Effector CD8-positive, alpha-beta T cell (primary cell): Measurements from ENCODE around the gene ITGA8.
"Not testable (repeated sequence)": the region's sequence is repeated elsewhere in the genome, so short reads cannot be mapped to it uniquely, and the experiment has no call there.

Source experiments
- DNase-seq: peaks from one replicate; lab custom pipeline; 2025; lab: John Stamatoyannopoulos, UW

ITGA8 gene

GRCh38 chr10:15609246-15609645 is 110.5 kb downstream of the ITGA8 start:
- DNase-seq, result no peak

- DNase-seq, result no peak
Observed at GRCh38 chr10:15606377-15606776, 113.3 kb downstream of the ITGA8 start.

GRCh38 chr10:15605740-15606369 is 113.9 kb downstream of the ITGA8 start:
- DNase-seq, result no peak

GRCh38 chr10:15603446-15604011 is 116.2 kb downstream of the ITGA8 start:
- DNase-seq, result no peak

DNA sequence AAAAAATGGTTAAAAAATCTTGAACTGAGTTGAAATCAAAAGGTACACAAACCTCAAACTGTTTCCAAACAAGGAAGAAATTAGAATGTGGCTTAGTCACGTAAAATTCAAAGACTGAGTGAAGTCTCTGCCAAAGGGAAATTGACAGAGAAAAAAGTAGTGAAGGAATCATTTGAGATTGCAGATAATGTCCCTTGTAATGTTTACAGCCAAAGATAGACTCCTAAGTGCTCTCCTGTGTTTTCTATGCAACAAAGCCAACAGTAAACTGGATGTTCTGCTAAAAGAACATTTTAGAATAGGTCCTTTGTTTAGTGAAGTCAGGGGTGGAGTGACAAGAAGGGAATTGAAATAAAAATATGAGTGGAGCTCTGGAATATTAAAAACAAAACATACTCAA is 117.9 kb downstream of the ITGA8 start:
- no peak for DNase-seq

DNA sequence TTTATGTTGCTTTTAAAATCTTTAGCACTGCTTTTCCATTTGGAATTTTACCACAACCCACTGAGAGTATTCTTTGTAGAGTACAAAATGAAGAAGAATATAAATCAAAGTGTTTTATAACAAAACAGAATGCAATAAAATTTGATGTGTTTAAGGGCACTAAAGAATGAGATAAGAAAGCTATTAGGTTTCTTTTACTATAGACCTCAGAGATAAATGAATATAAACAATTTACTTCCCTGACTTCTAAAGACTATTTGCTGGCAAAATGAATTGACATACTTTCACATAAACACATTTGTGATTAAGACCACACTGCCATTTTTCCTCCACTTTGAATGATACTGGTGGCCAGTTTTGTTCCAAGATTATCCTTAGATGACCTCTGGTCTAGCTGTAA is 124.5 kb downstream of the ITGA8 start:
- DNase-seq, result no peak

DNA sequence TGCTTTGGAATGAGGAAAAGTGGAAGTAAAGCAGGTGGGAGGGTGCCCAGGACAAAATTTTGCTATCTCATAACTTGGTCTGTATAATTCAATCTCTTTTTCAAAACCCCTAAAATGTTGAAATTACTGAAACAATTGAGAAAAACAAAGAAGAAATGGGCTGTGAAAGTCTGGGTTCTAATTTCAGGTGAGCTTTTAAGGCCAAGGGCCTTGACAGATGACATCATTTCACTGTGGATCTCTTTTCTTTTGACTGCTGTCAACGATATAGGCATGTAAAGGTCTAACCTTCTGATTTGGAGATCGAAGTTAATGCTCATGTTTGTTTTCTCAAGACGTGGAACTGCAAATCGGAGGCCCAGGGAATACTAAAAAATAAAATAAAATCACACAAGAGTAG is 127.8 kb downstream of the ITGA8 start:
- DNase-seq, result no peak

GRCh38 chr10:15591431-15591830 is 128.3 kb downstream of the ITGA8 start:
- DNase-seq, result no peak

GRCh38 chr10:15588635-15589508 is 130.8 kb downstream of the ITGA8 start:
- DNase-seq, result no peak

DNA sequence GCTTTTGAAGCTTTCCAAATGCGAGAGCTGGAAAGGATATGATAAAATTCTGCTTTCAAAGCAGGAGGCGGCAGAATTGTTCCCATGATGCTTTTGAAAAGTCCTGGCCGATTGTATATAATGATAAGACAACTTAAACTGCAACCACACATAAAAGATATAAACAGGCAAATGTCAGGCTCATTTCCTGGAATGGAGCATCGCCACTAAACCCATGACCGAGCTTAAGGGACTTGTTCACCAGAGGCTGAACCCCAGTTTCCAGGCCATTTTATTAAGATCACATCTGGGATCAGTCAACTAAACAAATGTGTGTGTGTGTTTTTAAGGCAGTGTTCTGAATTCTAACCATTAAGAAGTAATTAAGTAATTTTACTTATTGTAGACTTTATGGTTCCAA is 131.6 kb downstream of the ITGA8 start:
- no peak for DNase-seq

DNA sequence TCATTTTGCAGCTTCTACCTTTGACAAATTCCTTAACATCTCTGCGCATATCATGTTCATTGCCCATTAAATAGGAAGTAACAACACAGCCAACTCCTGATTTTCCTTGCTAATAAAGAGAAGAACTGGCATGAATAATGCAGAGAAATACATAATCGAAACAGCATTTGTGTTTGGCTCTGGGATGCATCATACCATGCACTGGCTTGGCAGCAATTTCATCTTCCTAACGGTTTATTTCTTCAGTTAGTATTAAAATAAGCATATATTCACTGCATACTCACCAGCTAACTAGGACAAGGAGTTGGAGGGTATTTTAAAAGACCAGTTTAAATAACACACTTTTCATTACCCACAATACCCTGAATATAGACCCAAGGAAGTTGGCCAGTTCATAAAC is 132.5 kb downstream of the ITGA8 start:
- DNase-seq, result no peak

DNA sequence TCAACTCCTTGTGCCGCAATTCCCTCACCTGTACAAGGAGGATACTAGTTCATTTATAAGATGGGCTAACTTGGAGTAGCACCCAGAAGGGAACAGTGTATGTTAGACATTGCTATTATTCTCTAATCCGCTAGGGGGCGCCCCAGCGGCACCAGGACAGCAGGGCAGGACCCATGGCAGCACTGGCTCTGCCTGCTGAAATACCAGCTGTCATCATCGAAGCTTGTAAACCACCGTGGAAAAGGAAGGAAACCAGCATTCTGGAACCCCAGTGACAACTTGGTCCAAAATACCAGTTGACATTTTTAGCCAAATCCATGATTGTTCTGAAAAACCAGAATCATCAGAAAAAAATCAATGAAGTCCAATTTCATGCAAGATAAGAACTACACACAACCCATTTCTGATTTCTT is 134.4 kb downstream of the ITGA8 start:
- no peak for DNase-seq

DNA sequence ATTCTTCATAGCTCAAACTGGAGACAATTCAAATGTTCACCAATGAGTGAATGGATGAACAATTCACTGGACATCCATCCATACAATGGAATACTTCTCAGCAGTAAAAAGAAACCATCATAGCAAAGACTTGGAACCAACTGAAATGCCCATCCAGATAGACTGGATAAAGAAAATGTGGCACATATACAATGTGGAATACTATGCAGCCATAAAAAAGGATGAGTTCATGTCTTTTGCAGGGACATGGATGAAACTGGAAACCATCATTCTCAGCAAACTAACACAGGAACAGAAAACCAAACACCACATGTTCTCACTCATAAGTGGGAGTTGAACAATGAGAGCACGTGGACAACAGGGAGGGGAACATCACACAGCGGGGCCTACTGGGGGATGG is 136.8 kb downstream of the ITGA8 start:
- not testable (repeated sequence) for DNase-seq

- no peak for DNase-seq
Observed at GRCh38 chr10:15579605-15580004, 140.1 kb downstream of the ITGA8 start.

DNA sequence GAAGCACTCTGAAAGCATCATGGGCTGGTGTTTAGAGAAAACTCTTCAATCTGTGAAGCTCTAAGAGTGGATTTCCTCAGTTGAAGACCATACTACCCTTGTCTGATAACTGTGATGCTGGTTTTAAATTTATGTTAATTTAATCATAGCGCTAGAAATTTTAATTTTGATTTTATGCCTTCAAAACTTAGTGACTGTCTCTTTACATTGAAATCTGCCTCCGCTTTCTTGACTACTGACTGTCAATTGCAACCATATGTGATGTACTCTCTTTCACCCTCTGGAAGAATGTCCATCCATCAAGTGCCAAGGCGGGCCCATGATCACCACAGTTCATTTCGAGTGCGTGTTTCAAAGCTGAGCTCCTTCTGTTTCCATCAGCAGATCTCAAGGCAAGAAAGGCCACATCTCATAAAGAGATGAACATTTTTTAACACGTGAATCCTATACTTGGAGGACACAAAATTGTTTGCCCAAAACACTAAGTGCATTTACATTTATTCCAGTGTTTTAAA is 147.1 kb downstream of the ITGA8 start:
- DNase-seq, result no peak

DNA sequence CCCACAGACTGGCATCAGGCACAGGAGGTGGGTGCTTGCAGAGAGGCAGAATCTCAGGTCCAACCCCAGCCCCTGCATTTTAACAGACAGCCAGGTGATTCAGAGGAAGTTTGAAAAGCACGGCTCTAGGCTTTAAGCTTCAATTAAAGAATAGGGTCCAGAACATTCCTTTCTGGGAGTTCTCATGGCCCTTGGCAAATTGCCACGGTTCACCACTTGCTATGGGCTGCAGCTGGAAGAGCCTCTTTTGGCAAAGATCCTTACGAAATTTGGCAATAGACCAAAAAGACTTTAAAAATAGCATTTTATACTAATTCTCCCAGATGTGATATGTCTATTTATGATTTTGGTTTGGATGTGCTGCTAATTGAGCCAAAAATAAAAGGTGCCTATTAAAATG is 148.1 kb downstream of the ITGA8 start:
- DNase-seq, result no peak

DNA sequence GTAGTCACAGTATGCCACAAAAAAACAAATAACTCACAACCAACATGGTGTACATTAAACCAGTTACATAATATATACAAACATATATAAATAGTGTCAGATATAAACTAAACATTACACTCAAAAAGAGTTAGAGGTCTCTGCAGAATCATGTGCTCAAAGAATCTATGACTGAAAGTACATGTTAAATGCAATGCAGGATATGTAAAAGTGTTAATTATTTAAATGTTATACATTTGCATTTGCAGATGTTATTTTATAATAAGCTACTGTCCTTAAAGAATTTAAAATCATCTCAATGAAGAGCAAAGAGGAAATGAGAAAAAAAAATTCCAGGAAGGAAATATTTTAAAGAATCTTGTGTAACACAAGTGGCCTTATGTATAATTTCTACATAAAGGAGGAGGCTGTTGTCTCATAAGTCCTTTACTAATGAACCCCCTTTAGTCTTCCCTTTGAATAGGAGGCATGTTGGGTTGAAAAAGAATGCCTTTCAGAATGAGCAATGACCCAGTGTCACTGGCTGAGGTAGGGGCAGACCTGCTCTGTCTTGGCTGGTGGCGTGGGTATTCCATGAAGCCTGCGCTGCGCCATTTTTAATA is 148.9 kb downstream of the ITGA8 start:
- DNase-seq, result no peak

GRCh38 chr10:15567952-15568351 is 151.8 kb downstream of the ITGA8 start:
- DNase-seq, result no peak

GRCh38 chr10:15563246-15563645 is 156.5 kb downstream of the ITGA8 start:
- DNase-seq, result no peak

DNA sequence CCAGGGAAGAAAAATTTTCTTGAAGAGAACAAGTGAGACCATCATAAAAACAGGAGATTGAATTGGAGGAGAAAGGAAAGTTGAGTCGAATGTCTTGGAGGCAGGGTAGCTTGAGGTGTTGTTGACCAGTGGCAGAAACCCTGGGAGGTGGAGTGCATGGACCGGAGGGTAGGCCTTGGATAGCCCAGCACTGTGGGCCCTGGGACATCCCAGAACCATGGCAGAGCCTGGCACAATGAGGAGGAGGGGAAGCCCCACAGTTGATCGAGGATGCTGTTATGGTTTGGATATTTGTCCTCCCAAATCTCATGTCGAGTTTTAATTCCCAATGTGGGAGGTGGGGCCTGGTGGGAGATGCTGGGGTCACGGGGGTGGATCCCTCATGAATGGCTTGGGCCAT is 157.1 kb downstream of the ITGA8 start:
- no peak for DNase-seq

DNA sequence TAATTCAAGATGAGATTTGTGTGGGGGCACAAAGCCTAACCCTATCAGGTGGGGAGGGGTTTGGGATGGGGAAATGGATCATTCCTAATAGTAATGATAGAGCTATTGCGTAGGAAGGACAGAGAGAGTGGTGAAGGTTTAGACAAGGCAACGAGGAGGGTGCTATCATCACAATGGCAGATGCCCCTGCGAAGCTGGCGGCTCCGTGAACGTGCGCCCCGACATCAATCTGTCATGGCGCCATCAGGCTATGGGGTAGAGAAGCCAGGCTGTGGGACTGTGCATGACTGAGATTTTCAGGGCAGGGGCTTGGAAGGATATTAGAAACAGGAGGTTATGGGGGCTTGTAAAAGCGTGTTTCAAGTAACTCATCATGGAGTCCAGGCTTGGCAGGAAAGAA is 157.6 kb downstream of the ITGA8 start:
- DNase-seq, result no peak

- no peak for DNase-seq
Observed at GRCh38 chr10:15558136-15558535, 161.6 kb downstream of the ITGA8 start.

- DNase-seq, result not testable (repeated sequence)
Observed at GRCh38 chr10:15557168-15557567, 162.6 kb downstream of the ITGA8 start.
